Astrocyte of the cerebellum (primary cell): ENCODE results near the gene ATP6V1C2.

Experiments
- DNase-seq: peaks from one replicate; pipeline ENCODE4 v3.0.0-alpha.2; 2011; ENCODE audit warnings: low read depth
- H3K4me3 ChIP-seq: 2 replicates; pipeline ENCODE4 v1.5.1; 2011; ENCODE audit warnings: mild to moderate bottlenecking, low read depth, low read length, moderate library complexity
- CTCF ChIP-seq: IDR thresholded peaks from 2 replicates; pipeline ENCODE4 v1.5.1; 2012; ENCODE audit warnings: low read length, low read depth, moderate library complexity, mild to moderate bottlenecking; ENCODE audit errors: missing control alignments
- in situ Hi-C: cut with HindIII; loops from 2 replicates; pipeline ENCODE4 v1.10.0; 2017; ENCODE audit warnings: low sequenced_read_pairs

Gene ATP6V1C2

GRCh38 chr2:10741139-10741538 lies 19.7 kb downstream of the ATP6V1C2 start:
- no peak for DNase-seq
- TF ChIP-seq CTCF, result no peak
- H3K4me3 ChIP-seq, result no peak overlapping the region
- in situ Hi-C loops, result loop anchor here (5.0 to 10.0 kb wide), 2 partner anchors 46 to 56 kb away; partner anchors contain the start of gene NOL10

- DNase-seq, result no peak
- in situ Hi-C loops, result loop anchor here (5.0 to 10.0 kb wide), 2 partner anchors 45 to 58 kb away; partner anchors contain the start of gene NOL10
- no peak overlapping the region for H3K4me3 ChIP-seq
- TF ChIP-seq CTCF, result no peak
Observed at GRCh38 chr2:10742666-10743065, 21.2 kb downstream of the ATP6V1C2 start.

- in situ Hi-C loops, result no loop called here
- DNase-seq, result no peak
- TF ChIP-seq CTCF, result no peak
- no peak overlapping the region for H3K4me3 ChIP-seq
Observed at GRCh38 chr2:10750610-10751009, 29.2 kb downstream of the ATP6V1C2 start.

- DNase-seq, result no peak
- TF ChIP-seq CTCF, result no peak
- in situ Hi-C loops, result no loop called here
- H3K4me3 ChIP-seq, result no peak overlapping the region
Observed at GRCh38 chr2:10752236-10752635, 30.8 kb downstream of the ATP6V1C2 start.

- in situ Hi-C loops, result no loop called here
- no peak overlapping the region for H3K4me3 ChIP-seq
- TF ChIP-seq CTCF, result no peak
- DNase-seq, result no peak
Observed at GRCh38 chr2:10753156-10753555, 31.7 kb downstream of the ATP6V1C2 start.

- no peak for TF ChIP-seq CTCF
- H3K4me3 ChIP-seq, result no peak overlapping the region
- DNase-seq, result no peak
- in situ Hi-C loops, result no loop called here
Observed at GRCh38 chr2:10753876-10754275, 32.4 kb downstream of the ATP6V1C2 start.

- in situ Hi-C loops, result no loop called here
- TF ChIP-seq CTCF, result no peak
- H3K4me3 ChIP-seq, result no peak overlapping the region
- no peak for DNase-seq
Observed at GRCh38 chr2:10755621-10756020, 34.2 kb downstream of the ATP6V1C2 start.
